ENCODE results near the gene BTBD8.

Gene BTBD8

GRCh38 chr1:92194511-92194910, 114.4 kb downstream of the BTBD8 start:
- no peak for DNase-seq

GRCh38 chr1:92201973-92202372, 121.8 kb downstream of the BTBD8 start:
- DNase-seq, result no peak

- no peak for DNase-seq
Measured at GRCh38 chr1:92203105-92203504, 123.0 kb downstream of the BTBD8 start.

- DNase-seq, result no peak
Measured at GRCh38 chr1:92210701-92211100, 130.6 kb downstream of the BTBD8 start.

- no peak for DNase-seq
Measured at GRCh38 chr1:92211166-92211565, 131.0 kb downstream of the BTBD8 start.

- DNase-seq, result no peak
Measured at GRCh38 chr1:92217721-92218120, 137.6 kb downstream of the BTBD8 start, which contains the start of gene C1orf146. TSS of gene C1orf146 (plus strand) at chr1:92217915. CDS start at chr1:92231421, 13,506 bp downstream.

GRCh38 chr1:92218559-92218958, 138.4 kb downstream of the BTBD8 start:
- DNase-seq, result no peak

GRCh38 chr1:92219028-92219427, 138.9 kb downstream of the BTBD8 start:
- no peak for DNase-seq

- no peak for DNase-seq
Measured at GRCh38 chr1:92228401-92228800, 148.3 kb downstream of the BTBD8 start.

- DNase-seq, result no peak
Measured at GRCh38 chr1:92230736-92231135, 150.6 kb downstream of the BTBD8 start.

Measured in effector CD4-positive, alpha-beta T cell (primary cell).